Left kidney (tissue), 2 donors: ENCODE data around the gene BRD1. TPM values are rescaled to one million over a fixed set of nuclear protein-coding genes. Genes with fewer than 3 reads are reported as not detected.
"Not testable (repeated sequence)": the region's sequence is repeated elsewhere in the genome, so short reads cannot be mapped to it uniquely, and the experiment has no call there.

Experiments used
- DNase-seq: peaks from one replicate; pipeline ENCODE4 v3.0.0-alpha.2; 2013
- polyA plus RNA-seq: library from polyadenylated mRNA; unstranded; fragments of 120-200 nt; gene quantifications from one replicate; pipeline ENCODE4 v1.2.1, GENCODE V29; 2013; ENCODE audit not compliant: insufficient read length

Gene BRD1
- polyA plus RNA-seq, 1 donor = 37.1 TPM

DNA sequence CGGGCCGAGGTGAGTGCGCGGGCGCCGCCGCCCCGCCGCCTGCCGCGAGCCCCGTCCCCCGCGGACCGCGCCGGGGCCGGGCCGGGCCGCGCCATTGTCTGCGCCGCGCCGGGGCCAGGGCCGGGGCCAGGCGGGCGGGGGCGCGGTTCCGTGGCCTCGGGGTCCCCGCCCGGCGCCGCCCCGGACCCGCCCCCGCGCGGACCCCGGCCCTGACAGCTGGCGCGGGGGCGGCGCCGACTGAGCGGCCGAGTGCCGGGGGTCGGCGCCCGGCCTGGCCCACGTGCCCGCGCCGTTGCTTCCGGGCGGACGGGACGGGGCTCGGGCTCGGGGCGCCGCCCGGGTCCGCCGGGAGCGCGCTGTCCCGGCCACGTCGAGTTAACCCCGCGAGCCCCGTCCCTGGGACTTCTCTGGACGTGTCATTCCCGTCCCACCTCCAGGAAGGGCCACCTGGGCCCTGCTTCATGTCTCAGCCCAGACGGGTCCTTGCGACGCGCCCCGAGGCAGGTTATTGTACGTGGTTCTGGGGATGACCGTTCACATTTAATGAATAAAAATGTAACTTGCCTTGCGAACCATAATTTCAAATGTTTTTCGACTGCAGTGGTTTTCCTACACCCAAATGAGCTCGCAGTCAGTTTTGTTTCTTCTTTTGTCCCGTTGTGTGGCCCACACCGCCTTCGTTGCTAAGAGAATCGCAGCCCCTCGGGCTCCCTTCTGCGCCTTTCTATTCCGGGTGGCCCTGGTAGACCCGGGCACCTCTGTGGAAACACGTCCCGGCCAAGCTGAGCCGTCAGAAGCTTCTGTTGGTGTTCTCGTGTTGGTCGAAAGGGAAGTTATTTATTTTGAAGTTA, 26.5 kb upstream of the BRD1 start:
- DNase-seq = peak; percentile 20

DNA sequence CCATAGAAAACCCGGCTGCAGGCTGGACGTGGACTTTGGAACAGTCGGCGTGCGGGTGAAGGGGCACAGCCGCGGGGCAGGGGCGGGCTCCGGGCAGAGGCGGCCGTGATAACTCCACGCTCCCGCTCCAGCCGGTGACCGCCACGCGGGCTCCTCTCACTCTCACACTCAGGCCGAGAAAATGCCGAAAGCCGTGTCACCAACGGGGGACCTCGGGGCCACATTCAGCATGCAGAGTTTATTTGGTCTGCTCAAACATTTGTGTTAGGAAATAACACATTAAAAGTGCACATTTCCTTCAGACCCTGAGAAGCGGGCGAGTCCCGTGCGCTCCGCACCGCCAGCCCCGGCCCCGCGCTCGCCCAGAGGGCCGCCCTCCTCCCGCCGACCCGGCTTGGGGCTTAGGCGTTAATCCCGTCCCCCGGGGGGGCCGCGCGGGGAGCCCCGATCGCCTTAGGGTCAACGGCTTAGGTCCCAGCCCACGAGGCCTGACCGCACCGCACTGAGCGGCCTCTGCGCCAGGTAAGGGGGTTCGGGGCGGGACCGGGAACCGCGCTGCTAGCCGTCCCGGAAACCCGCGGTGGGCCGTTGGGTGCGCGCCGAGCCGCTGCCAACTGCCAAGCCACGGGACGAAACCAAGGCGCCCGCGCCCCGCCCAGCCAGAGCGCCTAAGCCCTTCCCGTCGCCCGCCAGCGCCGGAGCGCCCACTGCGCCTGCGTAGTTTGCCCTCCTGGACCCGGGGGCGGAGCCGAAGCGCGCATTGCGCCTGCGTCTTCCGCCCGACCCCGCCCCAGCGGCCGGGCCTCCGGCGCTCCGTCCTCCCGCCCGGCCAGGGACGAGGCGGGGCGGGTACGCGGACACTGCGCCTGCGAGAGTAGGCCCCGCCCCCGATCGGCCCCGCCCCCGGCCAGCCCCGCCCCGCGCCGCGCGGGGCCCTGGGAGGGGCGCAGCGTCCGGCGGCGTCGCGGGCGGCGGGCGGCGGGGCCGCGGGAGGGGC, 25.5 kb upstream of the BRD1 start, which contains the start of gene ZBED4:
Gene ZBED4 (plus strand): TSS at position 947 of the 997 bp plus-strand sequence. CDS start 29,819 bp downstream, outside the sequence.
- peak; percentile 96 for DNase-seq

DNA sequence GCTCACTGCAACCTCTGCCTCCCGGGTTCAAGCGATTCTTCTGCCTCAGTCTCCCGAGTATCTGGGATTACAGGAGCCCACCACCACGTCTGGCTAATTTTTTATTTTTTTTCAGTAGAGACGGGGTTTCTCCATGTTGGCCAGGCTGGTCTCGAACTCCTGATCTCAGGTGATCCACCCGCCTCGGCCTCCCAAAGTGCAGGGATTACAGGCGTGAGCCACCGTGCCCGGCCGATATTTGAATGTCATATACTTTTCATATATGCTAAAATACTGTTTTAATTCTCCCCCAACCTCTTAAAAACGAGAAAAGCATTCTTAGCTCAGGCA, 24.9 kb upstream of the BRD1 start:
- not testable (repeated sequence) for DNase-seq

GRCh38 chr22:49850959-49851802, 23.5 kb upstream of the BRD1 start:
- no peak for DNase-seq

- no peak for DNase-seq
Observed at GRCh38 chr22:49850021-49850911, 22.6 kb upstream of the BRD1 start.

GRCh38 chr22:49849161-49850020, 21.7 kb upstream of the BRD1 start:
- no peak for DNase-seq

DNA sequence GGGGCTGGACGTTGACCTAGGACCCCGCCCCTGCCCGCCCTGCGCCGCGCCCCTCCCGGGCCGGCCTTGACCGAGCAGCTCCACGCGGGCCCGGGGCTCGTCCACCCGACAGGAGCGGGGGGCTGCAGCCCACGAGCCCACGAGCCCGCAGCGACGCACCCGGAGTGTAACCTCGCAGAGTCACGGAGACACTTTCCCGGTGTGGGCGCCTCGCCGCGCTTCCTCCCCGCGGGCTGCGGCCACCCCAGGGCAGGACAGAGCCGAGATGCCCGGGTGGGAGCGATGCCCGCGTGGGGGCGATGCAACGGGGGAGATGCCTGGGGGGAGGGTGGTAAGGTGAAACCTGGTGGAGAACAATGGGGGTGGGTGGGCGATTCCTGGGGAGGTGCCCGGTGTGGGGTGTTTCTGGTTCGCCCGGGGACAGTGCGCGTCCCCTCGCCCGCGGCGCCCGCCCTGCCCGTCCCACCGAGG, 21.1 kb upstream of the BRD1 start:
- DNase-seq = no peak

GRCh38 chr22:49847751-49848689, 20.3 kb upstream of the BRD1 start:
- DNase-seq = no peak

- no peak for DNase-seq
Observed at GRCh38 chr22:49845666-49846459, 18.2 kb upstream of the BRD1 start.

- DNase-seq = no peak
Observed at GRCh38 chr22:49845241-49845640, 17.6 kb upstream of the BRD1 start.

DNA sequence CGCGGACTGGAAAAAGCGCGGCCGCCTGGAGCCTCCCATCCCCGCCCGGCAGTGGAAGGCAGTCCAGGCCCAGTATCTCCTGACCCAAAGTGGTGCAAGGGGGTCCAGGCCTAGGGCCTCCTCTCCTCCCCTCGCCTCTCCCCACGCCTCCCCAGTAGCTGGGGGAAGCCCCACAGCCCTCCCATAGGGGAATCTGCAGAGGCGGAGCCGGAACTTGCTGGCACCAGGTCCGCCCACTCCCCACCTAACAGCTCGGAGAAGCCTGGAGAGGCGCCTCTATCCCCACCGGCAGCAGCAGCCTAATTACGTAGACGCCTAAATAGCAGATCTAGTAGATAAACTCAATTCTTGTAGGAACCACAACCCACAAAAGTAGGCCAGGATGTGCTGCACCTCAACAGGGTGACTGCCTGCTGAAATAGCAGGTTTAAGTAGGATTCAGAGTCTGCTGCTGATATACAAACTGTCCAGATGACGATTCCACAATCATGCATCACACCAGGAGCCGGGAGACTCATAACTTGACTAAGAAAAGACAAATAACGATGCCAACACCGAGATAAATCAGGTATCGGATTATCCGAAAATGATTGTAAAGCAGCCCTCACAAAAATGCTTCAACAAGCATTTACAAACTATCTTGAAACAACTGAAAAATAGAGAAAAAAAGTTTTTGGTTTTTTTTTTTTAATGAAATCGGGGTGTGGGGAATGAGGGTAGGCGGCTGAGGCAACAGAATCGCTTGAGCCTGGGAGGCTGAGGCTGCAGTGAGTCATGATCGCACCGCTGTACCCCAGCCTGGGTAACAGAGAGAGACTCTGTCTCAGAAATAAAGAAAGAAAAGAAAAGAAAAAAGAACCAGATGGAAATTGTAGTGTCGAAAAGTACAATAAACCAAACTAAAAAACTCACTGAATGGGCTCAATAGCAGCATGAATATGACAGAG, 11.4 kb upstream of the BRD1 start:
- no peak for DNase-seq

DNA sequence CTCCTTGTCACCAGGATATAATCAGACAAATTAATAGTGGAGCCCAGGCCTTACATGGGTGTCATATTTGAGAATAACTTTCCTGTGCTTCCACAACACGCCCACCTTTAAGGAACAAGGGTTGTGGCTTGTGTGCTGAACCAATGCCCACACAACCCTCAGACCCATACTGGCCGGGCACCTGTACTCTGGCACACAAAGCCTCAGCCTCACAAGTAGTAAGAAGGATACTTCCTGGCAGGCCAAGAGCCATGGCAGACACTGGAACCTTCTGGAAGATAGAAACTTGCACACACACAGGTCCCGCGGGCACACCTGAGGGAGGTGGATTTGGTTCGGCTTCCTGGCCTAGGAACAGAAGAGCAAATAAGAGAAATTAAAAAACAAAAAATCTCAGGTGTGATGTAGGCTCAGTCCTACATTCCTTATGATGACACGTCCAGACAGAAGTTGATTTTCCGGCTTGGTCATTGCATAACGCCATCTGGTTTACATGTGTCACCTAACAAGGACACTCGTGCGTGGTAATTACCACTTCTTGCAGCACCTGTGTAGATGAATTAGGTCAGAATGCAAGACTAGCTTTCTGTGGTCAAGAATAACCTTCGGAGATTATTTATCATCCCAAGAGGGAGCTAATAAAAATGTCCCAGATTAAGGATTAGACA, 5.8 kb upstream of the BRD1 start:
- DNase-seq = no peak

GRCh38 chr22:49829044-49829853, 1.6 kb upstream of the BRD1 start:
- DNase-seq = no peak

DNA sequence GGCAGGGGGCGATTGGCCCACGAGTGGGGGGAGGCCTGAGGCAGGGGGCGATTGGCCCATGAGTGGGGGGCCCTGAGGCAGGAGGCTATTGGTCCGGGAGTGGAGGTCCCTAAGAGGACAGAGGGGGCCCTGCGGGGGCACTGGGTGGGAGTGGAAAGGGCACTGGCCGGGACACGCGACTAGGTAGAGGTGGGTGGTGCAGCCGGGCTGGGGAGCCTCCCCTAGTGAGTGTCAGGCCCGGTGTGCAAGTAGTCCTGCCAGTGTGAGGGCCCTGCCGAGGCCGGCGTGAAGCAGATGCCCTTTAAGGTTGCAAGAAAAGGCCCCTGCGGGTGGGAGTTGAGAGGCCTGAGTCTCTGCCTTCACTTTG, 909 bp upstream of the BRD1 start:
- no peak for DNase-seq

DNA sequence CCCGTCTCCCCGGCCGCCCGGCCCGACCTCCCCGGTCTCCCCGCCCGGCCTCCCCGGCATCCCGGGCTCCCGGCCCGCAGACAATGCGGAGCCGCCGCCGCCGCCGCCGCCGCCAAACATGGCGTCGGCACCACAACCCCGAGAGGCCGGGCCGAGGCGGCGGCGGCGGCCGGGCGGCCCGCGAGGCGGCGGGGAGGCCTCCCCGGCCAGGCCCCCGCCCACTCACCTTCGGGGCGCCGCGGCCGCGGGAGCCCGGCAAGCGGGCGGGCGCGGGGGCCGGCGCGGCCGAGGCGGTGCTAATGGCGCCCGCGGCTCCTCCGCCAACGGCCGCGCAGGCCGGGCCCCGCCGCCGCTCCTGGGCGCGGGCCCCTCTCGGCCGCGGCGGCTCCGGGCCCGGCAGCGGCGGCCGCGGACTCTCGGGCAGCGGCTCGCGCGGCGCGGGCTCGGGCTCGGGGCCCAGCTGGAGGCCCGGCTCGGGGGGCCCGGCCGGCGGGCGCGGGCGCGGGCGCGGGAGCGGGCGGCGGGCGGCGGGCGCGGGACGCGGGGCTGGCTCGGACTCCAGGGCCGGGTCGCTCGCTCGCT, 311 bp downstream of the BRD1 start:
- DNase-seq = no peak
